ENCODE measurements around the gene SLC6A17. TPM values are rescaled to one million over a fixed set of nuclear protein-coding genes. Genes with fewer than 3 reads are reported as not detected.

The SLC6A17 gene
- polyA plus RNA-seq, 3 donors, result not detected

GRCh38 chr1:110153407-110153950 lies 3.2 kb downstream of the SLC6A17 start:
- H3K9me3 Mint-ChIP-seq, result peaks cover 0 to 5% (median 0%) of the 10 kb centered on the region in 7 donors
- Histone ChIP-seq H3K27me3 (ENCODE audit: control insufficient read depth in 2 of 2, insufficient read depth in 2 of 2, low read length in 2 of 2) (peaks cover 25 to 56% of the 10 kb centered on the region in 2 donors), H3K9me3 (replicated peaks in 1 of 2; ENCODE audit: control insufficient read depth in 1 of 2, insufficient read depth in 1 of 2, low read length in 2 of 2) (peaks cover 0 to 3% of the 10 kb centered on the region in 2 donors), H3K36me3 (replicated peaks in 1 of 2; ENCODE audit: control insufficient read depth in 1 of 2, insufficient read depth in 2 of 2, low read length in 2 of 2) (no peaks in the 10 kb centered on the region), H3K79me2 (ENCODE audit: insufficient read depth, low read length) (no peaks in the 10 kb centered on the region), H3K4me2 (replicated peaks; ENCODE audit: extremely low read depth, low read length, poor library complexity, severe bottlenecking) (no peak overlapping the region), H3K27ac (ENCODE audit: low read depth in 1 of 2, low read length in 2 of 2) (no peak overlapping the region), H3K4me1 (ENCODE audit: control insufficient read depth in 1 of 2, insufficient read depth in 2 of 2, low read length in 2 of 2) (no peaks in the 10 kb centered on the region), H2AFZ (ENCODE audit: insufficient read depth, low read depth, low read length, poor library complexity, severe bottlenecking) (no peak overlapping the region), H4K20me1 (ENCODE audit: insufficient read depth, low read length) (no peaks in the 10 kb centered on the region), H3K9ac (ENCODE audit: insufficient read depth, low read length, poor library complexity, severe bottlenecking) (no peak overlapping the region), H3K4me3 (replicated peaks in 1 of 3; ENCODE audit: low read depth in 2 of 3, low read length in 3 of 3) (no peak overlapping the region)
- H3K4me1 Mint-ChIP-seq, result no peaks in the 10 kb centered on the region
- H3K27me3 Mint-ChIP-seq (ENCODE audit: low read depth in 3 of 3), result peaks cover 17 to 59% (median 36%) of the 10 kb centered on the region in 3 donors
- TF ChIP-seq, protein P1, sequence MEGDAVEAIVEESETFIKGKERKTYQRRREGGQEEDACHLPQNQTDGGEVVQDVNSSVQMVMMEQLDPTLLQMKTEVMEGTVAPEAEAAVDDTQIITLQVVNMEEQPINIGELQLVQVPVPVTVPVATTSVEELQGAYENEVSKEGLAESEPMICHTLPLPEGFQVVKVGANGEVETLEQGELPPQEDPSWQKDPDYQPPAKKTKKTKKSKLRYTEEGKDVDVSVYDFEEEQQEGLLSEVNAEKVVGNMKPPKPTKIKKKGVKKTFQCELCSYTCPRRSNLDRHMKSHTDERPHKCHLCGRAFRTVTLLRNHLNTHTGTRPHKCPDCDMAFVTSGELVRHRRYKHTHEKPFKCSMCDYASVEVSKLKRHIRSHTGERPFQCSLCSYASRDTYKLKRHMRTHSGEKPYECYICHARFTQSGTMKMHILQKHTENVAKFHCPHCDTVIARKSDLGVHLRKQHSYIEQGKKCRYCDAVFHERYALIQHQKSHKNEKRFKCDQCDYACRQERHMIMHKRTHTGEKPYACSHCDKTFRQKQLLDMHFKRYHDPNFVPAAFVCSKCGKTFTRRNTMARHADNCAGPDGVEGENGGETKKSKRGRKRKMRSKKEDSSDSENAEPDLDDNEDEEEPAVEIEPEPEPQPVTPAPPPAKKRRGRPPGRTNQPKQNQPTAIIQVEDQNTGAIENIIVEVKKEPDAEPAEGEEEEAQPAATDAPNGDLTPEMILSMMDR (IDR thresholded peaks at IDR 0.05), result no peak
- DNase-seq, result no peak
- H3K27ac Mint-ChIP-seq, result no peak overlapping the region
- no peaks in the 10 kb centered on the region for H3K36me3 Mint-ChIP-seq
- H3K4me3 Mint-ChIP-seq, result no peak overlapping the region
- intact Hi-C loops (cut with micrococcal nuclease), result no loop called here

DNA sequence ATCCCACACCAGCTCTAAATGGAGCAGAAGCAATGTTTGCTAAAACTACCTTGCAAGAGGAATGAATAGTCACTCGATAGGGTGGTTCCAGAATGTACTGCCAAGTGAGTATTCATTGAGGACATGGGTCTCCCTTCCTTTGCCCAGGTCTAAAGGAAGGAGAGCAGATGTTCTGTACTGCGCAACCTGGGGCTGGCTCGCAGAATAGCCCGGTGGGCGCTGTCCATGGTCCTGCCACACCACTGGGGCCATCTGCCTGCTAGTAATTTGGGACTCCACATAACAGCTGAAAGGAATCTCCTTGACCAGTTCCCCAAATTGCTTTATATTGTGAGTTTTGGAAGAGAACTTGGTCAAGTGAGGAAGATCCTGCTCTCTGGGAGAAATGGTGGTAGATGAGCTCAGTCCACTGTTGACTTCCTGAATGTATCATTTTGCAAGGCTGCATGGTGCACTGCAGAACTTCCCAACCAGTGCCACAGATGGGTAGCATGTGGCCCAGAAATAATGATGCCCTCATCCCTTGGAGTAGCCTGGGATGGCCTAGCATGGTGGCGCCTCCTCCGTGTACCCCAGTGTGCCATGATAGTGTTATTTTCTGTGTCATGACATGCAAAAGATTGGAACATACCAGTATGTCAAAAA lies 5.7 kb downstream of the SLC6A17 start:
- intact Hi-C loops (cut with micrococcal nuclease), result no loop called here
- 18% methylated on average over 5 of the region's 7 CpGs for WGBS (ENCODE audit: insufficient coverage)
- no peak overlapping the region for H3K4me3 ChIP-seq (replicated peaks in 1 of 3; ENCODE audit: low read depth in 2 of 3, low read length in 3 of 3)

More for the DNA sequence above, 5.7 kb downstream of the SLC6A17 start:
- Histone ChIP-seq H3K9me3 (replicated peaks in 1 of 2; ENCODE audit: control insufficient read depth in 1 of 2, insufficient read depth in 1 of 2, low read length in 2 of 2) (peaks cover 0 to 3% of the 10 kb centered on the region in 2 donors), H3K4me2 (replicated peaks; ENCODE audit: extremely low read depth, low read length, poor library complexity, severe bottlenecking) (no peak overlapping the region), H3K27ac (ENCODE audit: low read depth in 1 of 2, low read length in 2 of 2) (no peak overlapping the region), H3K4me1 (ENCODE audit: control insufficient read depth in 1 of 2, insufficient read depth in 2 of 2, low read length in 2 of 2) (no peaks in the 10 kb centered on the region), H3K9ac (ENCODE audit: insufficient read depth, low read length, poor library complexity, severe bottlenecking) (no peak overlapping the region), H2AFZ (ENCODE audit: insufficient read depth, low read depth, low read length, poor library complexity, severe bottlenecking) (no peak overlapping the region), H3K27me3 (ENCODE audit: control insufficient read depth in 2 of 2, insufficient read depth in 2 of 2, low read length in 2 of 2) (peaks cover 4 to 34% of the 10 kb centered on the region in 2 donors), H3K36me3 (replicated peaks in 1 of 2; ENCODE audit: control insufficient read depth in 1 of 2, insufficient read depth in 2 of 2, low read length in 2 of 2) (no peaks in the 10 kb centered on the region), H4K20me1 (ENCODE audit: insufficient read depth, low read length) (no peaks in the 10 kb centered on the region), H3K79me2 (ENCODE audit: insufficient read depth, low read length) (no peaks in the 10 kb centered on the region)
- no peak overlapping the region for H3K27ac Mint-ChIP-seq
- no peaks in the 10 kb centered on the region for H3K4me1 Mint-ChIP-seq
- no peak overlapping the region for H3K4me3 Mint-ChIP-seq
- peaks cover 0 to 2% (median 0%) of the 10 kb centered on the region in 7 donors for H3K9me3 Mint-ChIP-seq
- H3K27me3 Mint-ChIP-seq (ENCODE audit: low read depth in 3 of 3), result peaks cover 17 to 42% (median 41%) of the 10 kb centered on the region in 3 donors
- DNase-seq, result no peak
- TF ChIP-seq, protein P1 (IDR thresholded peaks at IDR 0.05), result no peak
- H3K36me3 Mint-ChIP-seq, result no peaks in the 10 kb centered on the region
